ENCODE measurements around the gene BICD1.
A peak's percentile ranks its signal among the peaks of the same experiment; 100 is the strongest.

The BICD1 gene

DNA sequence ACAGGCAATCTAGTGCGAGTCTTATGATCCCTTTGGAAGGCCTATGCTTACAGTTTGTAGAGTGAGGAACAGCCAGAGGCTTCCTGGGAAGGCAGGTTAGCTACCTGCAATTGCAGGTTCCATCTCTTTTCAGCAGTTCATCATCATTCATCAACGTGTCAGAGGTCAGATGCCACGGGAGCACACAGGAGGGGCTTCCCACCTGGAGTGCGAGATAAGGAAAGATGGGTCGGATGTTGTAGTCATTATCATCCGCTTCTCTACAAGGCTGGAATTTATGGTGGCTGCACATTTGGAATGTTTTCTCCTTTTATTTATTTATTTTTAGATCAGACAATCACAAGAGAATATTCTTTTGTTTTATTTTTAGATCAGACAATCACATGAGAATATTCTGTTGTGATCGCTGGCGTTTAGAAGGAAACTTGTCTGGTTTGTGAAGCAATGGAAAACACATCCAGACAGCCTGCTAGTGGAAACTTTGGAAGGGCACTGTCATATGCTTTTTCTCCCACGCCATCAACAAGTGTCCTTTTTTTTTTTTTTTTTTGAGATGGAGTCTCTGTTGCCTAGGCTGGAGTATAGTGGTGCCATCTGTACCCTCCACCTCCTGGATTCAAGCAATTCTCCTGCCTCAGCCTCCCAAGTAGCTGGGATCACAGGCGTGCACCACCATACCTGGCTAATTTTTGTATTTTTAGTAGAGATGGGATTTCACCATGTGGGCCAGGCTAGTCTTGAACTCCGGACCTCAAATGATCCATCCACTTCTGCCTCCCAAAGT lies 1.9 kb upstream of the BICD1 start:
- no peak for DNase-seq

DNA sequence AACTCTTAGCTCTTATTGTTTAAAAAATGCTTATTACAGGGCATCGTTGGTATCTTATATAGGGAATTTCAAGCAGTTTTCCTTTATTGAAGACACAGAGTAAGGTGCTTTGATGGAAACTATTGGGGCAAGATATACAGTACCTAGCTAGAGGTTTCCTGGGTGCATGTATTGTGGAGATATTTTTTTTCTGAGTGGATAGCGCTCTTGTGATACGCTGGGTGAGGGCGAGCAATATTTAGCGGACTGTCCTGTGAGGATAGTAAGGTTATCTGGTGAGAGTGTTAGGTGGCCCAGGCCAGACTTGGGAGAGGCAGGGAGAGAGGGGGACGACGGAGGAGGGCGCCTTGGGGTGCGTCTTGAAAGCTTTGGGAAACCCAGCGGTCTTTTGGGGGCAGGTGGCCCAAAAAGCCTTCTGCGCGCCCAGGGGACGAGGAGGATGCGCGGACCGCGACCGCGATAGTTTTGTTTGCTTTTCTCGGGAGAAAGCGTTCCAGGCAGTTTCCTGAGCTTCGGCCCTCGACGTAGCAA lies 596 bp upstream of the BICD1 start:
- no peak for DNase-seq

DNA sequence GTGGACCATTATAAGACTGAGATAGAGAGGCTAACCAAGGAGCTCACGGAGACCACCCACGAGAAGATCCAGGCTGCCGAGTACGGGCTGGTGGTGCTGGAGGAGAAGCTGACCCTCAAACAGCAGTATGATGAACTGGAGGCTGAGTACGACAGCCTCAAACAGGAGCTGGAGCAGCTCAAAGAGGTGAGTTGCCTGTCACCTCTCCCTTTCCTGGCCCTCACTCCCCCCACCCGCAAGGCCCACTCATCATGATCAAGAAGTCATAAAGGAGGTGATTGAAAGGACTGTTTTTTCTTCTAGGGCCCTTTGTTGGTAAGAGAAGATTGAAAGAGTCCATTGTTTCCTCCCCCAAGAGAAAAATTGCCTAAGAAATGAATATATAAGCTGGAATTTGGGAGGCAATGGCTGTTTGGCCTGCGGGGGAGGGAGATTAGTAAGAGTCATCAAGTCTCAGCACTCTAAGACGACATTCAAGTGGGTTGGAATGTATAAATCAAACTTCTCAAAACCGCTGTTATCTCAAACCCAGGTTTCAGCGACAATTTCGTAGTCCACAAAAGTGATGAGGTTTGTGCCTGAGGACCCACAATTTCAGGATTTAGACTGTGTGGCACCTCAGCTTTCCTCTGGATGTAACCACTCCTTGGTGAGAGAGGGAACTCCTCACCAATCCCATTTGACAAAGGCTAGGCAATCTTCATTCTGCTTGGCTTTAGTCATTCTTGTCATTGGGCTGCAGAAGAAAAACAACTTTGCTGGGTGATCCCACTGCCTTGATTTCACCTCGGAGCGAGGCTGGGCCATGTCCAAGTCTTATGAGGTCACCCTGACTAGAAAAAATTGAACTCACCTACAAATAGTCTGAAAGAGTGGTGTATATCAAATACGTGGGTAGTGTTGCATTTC lies 966 bp downstream of the BICD1 start:
- DNase-seq, result peak in 1 of 2 donors; percentile 17

DNA sequence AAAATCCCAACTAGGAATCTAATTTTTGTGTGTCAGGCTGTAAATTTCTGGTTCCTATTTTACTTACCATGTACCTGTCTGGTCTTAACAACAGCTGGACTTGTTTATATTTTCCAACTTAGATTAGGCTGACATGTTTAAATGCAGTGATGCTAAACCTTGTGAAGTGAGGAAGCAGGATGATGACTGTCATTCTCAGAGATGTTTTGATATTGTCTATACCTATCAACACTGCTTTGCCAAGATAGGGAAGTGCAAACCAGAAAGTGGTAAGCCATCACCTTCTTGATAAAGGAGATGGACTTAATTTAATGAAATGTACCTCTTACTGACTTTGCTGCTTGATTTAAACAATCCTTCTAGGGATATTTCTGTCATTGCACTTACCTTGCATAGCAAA lies 2.1 kb downstream of the BICD1 start:
- DNase-seq, result no peak

DNA sequence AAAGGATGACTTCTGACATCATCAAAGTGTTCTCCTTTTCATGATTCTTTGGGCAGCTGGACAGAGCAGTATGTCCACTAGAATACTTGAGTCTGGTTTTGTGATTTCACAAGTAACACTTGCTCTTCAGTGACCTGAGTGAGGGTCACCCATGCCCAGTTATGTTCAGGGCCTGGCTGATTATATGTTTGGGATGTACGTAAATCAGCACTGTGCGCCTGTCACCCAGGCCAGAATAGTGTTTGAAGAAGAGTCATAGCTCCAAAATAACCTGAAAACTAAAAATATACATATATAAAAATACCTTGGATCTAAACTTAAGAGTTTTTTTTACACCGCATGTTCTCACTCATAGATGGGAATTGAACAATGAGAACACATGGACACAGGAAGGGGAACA lies 3.8 kb downstream of the BICD1 start:
- DNase-seq, result no peak

DNA sequence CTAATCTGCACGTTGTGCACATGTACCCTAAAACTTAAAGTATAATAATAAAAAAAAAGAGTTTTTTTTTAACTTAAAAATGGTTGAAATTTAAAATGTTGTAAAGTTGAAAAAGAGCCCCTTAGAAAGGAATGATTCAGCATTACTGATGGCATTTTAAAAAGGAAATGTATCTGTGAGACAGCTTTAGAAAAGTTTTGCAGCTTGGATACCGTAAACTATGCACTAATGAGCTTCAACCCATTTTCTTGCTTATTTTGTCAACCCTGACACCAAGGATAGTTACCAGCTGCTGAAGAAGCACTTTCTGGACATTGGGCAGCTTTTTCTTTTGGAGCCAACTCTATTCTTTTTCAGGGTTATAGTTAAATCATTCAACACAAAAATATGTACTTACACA lies 4.3 kb downstream of the BICD1 start:
- DNase-seq, result no peak

DNA sequence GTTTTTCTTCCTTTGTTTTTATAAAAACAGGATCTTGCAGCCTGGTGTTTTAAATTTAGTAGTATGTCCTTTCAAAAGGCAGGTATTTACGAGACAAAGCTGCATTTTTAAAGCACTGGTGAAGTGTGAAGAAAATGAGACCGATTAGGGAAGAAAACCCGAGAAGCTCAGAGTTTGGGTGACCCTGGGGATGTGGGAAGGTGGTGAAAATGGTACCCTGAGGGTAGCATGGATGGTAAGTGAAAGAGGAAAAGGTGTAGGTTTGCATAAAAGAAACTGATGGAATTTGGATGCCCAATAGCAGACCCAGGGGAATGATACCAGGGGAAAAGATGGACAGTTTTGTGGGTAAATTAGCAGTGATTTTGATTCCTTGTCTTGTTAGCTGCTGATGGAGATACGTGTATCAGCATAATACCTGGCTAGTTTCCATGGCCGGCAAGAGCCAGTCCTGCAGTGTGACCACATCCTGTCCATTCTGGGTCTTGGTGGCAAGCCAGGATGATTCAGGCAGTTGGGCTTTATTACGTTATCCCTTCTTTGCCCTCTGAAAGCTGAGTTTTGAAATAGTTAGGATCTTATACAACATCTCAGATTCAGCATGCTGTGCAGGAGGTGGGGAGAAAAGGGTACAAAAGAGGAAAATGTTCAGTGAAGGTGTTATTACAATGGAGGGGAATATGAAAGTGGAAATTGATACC lies 8.9 kb downstream of the BICD1 start:
- no peak for DNase-seq

DNA sequence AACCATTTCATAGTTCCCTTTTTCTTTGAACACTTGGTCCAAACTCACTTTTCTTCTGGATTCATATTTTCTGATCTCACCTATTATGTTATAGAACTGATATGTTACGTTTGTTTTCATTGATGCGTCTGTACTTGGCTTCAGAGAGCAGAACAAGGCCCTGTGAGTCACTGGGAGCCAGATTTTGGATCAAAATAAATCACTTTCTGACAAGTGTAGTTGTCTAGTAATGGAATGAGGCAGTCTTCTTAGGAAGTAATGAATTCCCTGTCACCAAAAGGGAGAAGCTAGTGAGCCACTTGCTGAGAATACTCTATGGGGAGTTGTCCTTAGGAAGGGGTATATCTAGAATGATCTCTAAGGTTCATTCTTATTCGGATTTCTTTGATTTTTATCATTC lies 10.2 kb downstream of the BICD1 start:
- DNase-seq, result no peak

DNA sequence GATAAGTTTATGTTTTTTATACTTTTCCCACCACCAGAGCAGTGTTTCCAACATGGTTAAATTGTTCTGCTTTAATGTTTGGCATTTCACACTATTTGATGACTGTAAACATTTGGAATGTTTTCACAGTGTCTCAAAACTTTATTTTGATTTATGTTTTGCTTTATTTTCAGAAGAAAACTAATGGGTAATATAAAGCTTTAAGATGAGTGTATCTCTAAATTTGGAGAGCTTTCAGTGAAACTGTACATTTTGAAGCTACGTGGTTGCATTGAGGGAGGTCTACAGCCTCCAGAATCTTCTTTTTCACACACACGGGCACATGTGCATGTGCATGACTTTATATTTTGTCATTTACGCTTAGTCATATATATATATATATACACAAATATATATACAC lies 10.7 kb downstream of the BICD1 start:
- DNase-seq, result no peak

DNA sequence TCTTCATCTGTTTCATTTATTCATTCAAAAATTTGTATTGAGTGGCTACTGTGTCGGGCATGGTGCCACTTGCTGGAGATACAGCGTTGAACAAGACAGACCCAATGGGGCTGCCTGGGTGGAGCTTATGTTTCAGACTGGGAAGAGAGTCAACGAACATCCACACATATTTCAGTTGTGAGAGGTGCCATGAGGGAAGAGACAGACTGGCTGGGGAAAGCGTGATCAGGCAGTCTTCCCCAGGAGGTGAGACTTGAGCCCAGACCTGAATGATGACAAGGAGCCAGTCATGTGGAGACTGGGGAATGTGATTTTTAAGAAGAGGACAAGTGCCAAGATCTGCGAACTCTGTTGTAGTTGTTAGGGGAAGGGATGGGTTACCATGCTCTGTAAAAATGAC lies 12.2 kb downstream of the BICD1 start:
- no peak for DNase-seq

DNA sequence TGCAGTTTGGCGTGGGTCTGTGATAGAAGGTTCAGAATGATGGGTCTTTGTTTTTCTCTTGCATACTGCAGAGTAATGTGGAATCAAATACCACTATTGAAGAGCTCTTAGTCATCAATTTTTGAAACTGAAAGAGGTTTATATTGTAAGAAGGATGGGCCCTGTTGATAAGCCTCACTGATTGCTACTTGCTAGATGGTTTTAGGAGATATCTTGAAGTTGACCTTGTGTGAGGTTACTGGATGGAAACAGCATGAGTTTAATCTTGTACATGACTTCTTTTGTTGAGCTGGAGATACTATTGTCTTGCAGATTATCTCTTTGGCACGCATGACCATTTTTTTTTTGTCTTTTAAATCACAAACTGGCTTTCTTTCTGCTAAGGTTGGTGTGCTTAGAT lies 13.8 kb downstream of the BICD1 start:
- no peak for DNase-seq

DNA sequence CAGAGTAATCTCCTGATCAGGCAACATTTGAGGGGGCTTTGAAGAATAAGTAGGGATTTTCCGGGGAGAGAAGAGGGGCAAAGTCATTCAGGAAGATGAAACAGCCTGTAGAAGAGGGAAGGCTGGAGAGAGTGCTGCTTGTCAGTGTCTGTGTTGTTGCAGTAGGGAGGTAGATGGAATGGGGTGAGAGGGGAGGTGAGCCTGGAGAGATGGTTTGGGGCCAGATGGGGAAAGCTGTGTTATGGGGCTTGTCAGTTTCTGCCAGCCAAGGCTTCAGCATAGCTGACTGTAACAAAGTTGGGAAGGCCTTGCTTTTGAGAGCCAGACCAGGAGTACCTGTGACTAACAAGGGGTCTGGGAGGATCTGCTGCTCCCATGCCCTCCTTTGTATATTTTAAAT lies 18.0 kb downstream of the BICD1 start:
- no peak for DNase-seq

DNA sequence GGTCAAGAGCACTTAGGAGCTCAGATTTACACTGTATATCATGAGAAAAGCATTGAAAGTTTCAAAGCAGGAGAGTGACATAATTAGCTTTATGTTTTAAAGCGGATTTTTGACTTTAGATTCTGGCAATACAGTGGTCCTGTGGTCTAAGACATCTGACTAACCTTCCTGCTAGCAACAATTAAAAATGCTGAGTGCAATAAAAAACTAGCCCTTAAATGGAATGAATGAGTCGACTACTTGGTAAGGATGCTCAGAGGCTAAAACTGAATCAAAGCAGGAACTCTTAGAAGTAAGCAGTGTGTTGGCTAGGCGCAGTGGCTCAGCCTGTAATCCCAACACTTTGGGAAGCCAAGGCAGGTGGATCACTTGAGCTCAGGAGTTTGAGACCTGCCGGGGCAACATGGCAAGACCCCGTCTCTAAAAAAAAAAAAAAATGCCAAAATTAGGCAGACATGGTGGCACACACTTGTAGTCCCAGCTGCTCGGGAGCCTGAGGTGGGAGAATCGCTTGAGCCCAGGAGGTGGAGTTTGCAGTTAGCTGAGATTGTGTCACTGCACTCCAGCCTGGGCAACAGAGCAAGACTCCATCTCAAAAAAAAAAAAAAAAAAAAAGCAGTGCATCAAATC lies 18.9 kb downstream of the BICD1 start:
- no peak for DNase-seq

DNA sequence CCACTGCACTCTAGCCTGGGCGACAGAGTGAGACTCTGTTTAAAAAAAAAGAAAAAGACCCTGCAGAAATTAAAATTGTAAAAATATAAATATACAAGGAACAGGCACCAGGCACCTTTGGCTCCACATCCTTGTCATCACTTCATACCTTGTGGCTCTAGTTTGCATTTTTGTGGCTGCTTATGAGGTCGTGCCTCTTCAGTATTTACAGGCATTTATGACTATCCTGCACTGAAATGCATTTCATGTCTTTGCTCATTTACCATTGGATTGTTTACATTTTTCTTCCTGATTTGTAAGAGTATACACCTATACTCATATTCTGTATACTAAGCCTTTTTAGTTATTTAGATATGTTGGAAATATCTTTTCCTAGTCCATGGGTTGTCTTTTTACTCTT lies 20.1 kb downstream of the BICD1 start:
- DNase-seq, result no peak

DNA sequence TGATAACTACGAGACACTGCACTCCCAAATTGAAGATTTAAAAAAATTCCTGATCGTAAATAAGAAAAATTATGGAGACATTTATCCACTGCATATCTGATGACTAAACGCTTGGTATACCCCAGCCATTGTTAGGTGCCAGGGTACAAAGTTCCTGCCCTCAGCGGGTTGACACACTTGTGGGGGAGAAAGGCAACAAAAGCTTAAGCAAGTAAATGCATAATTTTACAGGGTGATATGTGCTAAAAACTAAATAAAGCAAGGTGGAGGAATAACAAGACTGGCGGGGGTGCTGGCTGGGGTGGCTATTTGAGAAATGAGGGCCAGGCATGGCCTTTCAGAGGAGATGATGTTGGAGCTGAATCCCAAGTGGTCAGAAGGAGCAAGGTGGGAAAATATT lies 25.0 kb downstream of the BICD1 start:
- no peak for DNase-seq

DNA sequence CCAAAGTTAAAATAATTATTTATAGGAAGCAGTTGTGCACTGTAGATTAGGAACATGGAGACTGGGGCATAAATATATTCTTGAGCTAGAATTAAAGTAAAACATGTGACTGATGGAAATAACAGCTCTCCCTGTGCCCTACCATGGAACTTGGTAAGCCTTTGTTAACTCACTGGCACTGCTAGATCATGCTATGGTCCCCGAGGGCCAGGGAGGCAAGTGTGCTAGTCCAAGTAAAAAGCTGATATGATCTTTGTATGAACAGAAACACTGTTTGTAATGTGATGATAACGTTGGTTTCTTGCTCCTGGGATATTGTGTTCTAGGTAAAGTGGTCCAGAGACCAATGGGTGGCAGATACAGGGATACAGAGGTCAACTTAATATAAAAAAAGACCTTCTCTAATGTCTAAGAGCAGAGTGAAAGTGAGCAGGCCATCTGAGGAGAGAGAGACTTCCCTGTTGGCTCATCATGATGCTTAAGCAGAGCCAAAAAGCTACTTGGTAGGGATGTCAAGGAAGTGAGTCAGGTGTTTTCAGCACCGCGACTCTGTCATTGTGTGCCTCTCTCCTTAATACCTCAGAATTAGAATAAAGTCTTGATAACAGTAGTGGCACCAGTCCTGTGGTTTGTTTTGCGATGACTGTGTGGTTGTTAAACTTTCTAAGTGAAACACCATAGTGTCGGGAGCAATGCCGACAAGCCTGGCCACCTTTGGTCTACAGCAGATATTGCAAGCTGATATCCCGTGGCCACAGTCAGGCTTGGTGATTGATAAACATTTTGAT lies 27.6 kb downstream of the BICD1 start:
- peak; percentile 49 to 54 for DNase-seq

DNA sequence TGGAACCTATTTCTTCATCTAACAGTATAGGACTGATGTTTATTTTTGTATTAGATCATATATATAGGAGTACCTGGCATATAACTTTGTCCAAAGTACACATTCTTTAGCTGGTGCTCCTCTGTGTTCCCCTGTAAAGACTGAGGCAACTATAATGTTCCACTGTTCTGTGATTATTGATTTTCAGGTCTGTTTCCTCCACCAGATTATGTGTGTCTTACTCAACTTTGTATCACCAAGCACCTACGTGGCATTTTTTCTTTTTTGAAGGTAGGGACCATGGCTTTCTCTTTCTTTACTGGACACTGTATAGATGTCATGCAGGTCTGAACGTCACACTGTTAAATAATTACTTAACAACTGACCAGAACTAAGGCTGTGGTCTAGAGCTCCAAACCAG lies 29.3 kb downstream of the BICD1 start:
- no peak for DNase-seq

DNA sequence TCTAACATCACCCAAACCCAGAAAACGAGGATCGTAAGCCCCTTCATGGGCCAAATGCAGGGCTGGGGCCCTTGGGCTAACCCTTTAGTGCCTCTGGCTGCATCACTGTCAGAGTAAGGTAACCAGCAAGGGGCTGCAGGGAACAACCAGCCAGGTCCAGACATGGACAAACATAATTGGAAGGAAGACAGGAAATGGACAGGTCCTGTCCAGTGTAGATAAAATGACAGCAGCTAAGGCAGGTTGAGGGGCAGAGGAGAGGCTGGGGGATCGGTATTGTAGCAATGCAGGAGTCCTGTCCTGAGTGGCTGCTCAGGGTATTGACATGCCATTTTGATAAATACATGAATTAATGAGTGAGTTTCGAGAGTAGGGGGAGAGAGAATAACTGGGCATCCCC lies 29.8 kb downstream of the BICD1 start:
- DNase-seq, result no peak

DNA sequence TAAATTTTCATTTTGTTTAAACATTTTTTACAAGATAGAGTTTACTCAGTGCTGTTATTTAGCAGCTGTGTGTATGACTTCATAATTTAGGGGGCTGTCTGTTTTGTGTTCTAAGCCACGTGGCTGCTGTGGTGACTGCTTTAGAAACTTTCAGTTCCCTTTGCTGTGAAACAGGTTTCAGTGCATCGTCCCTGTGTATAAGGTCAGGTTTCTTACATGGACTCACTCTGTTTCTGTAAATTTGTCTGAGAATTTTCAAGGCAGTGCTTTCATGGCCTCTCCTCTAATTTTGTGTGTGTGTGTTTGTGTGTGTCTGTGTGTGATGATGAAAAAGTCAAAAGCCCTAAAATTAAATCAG lies 32.4 kb downstream of the BICD1 start:
- peak; percentile 11 to 13 for DNase-seq

DNA sequence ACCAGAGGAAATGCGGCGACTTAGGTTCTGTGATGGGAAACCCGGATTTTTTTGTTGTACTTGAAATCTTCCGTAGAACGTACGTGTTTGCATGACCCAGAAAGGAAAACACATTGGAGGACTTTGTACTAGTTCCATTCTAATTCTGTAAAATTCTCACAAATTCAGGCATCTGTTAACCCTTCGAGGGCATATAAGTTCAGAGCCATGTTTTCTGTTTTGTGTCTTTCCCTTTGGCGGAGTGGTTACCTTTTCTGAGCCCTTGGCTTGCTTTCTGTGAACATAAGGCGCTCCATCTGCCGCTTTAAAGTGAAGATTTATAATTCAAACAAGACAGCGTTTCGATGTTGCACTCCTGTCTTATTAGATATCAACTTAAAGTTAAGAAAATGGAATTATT lies 34.2 kb downstream of the BICD1 start:
- no peak for DNase-seq

DNA sequence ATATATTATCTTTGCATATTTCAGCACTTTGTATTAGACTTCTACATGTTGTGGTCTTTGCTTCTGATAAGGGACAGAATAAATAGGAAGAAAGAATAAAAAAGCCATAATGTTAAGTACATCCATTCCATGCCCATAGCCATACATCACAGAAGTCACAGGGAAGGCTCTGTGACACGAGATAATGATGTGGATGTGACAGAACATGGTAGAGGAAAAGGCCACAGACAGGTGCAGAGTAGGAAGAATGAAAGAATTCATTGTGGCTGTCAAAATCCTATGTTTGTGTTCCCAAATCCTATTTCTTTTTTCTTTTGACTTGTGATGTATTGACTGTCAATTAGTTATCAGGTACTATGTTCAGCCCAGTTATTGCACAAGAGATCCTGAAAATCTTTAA lies 38.4 kb downstream of the BICD1 start:
- DNase-seq, result no peak
